Stimulated activated CD8-positive, alpha-beta memory T cell treated with anti-CD3 and anti-CD28 coated beads, Interleukin-12 subunit alpha, Interleukin-12 subunit beta, amount 100 ng/mL, for 1 hour (primary cell): ENCODE measurements around the gene RBL1.
"Not testable (repeated sequence)": the region's sequence is repeated elsewhere in the genome, so short reads cannot be mapped to it uniquely, and the experiment has no call there.

ENCODE experiments used
- DNase-seq: peaks from one replicate; pipeline ENCODE4 v3.0.0-alpha.2; 2020; ENCODE audit warnings: low read depth

RBL1 gene

DNA sequence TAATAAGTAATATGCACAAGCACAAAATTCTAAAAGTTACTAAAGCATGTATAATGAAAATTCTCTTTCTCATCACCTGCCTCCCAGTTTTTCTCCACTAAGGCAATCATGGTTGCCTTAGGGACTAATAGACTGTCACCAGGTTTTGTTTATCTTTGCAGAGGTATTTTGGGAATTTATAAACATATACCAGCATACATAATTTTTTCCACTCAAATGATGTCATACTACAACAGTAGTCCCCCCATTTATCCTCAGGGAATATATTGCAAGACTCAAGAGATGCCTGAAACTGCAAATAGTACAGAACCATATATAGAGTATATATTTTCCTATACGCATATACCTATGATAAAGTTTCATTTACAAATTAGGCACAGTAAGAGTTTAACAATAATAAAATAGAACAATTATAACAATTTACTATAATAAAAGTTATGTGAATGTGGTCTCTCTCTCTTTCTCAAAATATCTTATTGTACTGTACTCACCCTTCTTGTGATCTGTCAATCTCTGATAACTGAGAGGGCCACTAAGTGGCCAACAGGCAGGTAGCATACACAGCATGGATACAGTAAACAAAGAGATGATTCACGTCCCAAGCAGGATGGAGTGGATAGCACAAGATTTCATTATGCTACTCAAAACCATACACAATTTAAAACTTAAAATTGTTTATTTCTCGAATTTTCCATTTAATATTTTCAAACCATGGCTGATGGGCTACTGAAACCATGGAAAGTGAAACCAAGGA, 19.7 kb downstream of the RBL1 start:
- no peak for DNase-seq

- DNase-seq, result no peak
Measured at GRCh38 chr20:37072293-37073196, 23.3 kb downstream of the RBL1 start.

DNA sequence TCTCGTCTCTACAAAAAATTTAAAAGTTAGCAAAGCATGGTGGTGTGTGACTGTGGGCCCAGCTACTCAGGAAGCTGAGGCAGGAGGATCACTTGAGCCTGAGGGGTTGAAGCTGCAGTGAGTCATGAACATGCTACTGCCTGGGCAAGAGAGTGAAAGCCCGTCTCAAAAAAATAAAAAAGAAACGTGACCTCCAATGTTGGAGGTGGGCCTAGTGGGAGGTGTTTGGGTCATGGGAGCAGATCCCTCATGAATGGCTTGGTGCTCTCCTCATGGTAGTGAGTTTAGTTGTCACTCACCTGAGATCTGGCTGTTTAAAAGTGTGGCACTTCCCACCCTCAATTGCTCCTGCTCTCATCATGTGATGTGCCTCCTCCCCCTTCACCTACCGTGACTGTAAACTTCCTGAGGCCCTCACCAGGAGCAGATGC, 24.3 kb downstream of the RBL1 start:
- DNase-seq, result peak; percentile 12

- DNase-seq, result not testable (repeated sequence)
Measured at GRCh38 chr20:37069563-37069962, 26.2 kb downstream of the RBL1 start.

GRCh38 chr20:37066168-37066567, 29.6 kb downstream of the RBL1 start:
- DNase-seq, result no peak

DNA sequence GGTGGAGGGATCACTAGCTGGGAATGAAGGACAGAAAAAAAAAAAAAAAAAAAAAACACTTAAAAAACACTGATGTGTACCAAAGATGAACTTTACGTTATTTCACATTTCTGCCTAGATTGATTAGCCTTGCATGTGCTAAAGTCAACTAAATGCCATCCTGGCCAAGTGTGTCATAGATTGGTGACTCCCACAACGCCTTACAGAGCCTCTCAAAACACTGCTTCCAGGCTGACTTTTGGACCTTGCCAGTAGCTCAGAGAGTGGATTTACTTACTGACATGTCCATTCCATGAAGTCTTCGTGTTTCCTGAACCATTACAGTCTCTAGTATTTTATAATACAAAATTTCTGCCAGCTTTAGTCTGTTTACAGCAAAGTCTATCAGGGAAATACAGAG, 40.5 kb downstream of the RBL1 start:
- DNase-seq, result no peak

- no peak for DNase-seq
Measured at GRCh38 chr20:37053230-37053950, 42.4 kb downstream of the RBL1 start.

DNA sequence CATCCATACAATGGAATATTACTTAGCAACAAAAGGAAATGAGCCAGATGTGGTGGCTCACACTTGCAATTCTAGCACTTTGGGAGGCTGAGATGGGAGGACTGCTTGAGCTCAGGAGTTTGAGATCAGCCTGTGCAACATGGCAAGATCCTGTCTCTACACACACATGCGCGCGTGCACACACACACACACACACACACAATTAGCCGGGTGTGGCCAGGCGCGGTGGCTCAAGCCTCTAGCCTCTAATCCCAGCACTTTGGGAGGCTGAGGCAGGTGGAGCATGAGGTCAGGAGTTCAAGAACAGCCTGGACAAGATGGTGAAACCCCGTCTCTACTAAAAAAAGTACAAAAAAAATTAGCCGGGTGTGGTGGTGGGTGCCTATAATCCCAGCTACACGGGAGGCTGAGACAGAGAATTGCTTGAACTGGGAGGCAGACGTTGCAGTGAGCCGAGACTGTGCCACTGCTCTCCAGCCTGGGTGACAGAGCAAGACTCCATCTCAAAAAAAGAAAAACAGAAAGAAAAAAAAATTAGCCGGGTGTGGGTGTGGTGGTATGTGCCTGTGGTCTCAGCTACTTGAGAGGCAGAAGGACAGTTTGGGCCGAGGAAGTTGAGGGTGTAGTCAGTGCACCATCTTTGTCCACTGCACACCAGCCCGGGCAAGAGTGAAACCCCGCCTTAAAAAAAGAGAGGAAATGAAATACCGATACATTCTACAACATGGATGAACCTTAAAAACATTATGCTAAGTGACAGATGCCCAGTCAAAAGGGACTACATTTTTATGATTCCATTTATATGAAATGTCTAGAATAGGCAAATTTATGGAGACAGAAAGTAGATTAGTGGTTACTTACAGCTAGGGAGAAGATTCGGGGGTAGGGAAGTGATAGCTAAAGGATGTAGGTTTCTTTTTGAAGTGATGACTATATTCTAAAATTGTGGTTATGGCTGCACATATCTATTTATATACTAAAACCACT, 52.5 kb downstream of the RBL1 start:
- DNase-seq, result peak; percentile 4

GRCh38 chr20:37039366-37039765, 56.4 kb downstream of the RBL1 start:
- DNase-seq, result not testable (repeated sequence)

DNA sequence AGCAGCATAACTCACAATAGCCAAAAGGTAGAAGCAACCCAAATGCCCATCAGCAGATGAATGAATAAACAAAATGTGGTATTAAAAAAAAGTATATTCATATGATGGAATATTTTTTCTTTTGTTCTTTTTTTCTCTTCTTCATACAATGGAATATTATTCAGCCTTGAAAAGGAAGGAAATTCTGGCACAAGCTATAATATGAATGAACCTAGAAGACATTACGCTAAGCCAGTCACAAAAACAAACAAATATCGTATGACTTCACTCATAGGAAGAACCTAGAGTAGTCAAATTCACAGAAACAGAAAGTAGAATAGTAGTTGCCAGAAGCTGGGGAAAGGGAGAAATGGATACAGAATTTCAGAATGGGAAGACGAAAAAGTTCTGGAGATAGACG, 63.7 kb downstream of the RBL1 start:
- DNase-seq, result no peak

- no peak for DNase-seq
Measured at GRCh38 chr20:37020636-37021035, 75.2 kb downstream of the RBL1 start.

DNA sequence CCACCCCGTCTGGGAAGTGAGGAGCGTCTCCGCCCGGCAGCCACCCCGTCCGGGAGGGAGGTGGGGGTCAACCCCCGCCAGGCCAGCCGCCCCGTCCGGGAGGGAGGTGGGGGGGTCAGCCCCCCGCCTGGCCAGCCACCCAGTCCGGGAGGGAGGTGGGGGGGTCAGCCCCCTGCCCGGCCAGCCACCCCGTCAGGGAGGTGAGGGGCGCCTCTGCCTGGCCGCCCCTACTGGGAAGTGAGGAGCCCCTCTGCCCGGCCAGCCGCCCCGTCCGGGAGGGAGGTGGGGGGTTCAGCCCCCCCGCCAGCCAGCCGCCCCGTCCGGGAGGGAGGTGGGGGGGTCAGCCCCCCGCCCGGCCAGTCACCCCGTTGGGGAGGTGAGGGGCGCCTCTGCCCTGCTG, 83.2 kb downstream of the RBL1 start:
- DNase-seq, result not testable (repeated sequence)

DNA sequence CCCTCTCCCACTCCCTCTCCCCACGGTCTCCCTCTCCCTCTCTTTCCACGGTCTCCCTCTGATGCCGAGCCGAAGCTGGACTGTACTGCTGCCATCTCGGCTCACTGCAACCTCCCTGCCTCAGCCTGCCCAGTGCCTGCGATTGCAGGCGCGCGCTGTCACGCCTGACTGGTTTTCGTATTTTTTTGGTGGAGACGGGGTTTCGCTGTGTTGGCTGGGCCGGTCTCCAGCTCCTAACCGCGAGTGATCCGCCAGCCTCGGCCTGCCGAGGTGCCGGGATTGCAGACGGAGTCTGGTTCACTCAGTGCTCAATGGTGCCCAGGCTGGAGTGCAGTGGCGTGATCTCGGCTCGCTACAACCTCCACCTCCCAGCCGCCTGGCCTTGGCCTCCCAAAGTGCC, 83.9 kb downstream of the RBL1 start:
- DNase-seq, result not testable (repeated sequence)

GRCh38 chr20:37011147-37011546, 84.7 kb downstream of the RBL1 start:
- DNase-seq, result no peak

DNA sequence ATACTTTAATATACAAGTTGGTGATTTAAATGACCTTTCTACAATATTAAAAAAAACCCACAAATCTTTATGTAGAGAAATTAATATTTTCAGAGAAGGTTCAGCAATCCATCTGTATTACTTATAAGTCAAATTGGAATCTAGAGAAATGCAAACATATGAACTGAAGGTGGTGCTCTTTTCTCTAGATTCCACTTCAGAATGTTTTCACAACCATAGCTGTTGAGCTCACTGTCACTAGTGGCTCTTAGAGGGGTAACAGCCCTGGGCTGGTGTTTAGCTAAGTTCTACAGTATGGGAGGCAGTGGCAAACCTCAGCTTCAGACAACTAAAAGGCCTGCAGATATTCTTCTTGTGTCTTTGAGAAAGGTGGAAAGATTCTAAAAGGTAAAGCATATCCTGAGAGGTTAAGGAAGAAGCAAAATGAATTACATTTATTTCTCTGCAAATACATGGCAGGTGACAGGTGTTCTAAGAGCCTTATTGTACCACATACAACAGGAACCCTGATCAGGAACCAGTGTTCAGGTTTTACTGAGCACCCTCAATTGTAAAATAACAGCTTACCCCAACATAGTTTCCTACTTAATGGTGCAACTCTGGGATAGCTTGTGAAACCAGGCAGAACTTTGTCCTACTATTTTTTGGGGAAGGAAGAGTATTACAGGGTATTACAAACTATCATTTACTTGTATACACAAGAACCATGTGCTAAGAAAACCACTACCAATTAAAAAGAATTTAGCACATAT, 87.7 kb downstream of the RBL1 start:
- peak; percentile 5 for DNase-seq

DNA sequence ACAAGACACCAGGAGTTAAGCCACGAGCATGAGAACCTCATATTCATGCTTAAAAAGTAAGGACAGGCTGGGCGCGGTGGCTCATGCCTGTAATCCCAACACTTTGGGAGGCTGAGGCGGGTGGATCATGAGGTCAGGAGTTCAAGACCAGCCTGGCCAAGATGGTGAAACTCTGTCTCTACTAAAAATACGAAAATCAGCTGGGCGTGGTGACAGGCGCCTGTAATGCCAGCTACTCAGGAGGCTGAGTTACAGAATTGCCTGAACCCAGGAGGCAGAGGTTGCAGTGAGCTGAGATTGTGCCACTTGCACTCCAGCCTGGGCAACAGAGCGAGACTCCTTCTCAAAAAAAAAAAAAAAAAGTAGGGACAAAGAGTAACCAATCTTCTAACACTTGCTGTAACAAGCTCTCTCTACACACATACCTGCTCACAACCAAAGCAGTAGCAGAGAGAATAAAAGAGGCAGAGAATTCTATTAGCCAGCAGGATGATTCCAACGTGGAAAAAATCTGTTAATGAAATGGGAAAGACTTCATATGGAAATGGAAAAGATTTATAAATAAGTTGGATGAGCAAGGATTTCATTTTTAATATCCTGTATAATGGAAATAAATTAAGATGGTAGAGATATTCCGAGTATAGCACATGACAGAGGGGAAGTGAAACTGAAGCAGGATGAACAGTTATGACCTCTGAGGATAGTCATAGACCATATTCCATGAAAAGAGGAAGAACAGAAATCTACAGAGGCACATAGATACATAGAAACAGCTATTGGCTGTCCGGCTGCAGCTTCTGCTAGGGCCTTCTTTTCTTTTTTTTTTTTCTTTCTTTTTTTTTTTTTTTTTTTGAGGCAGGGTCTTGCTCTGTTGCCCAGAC, 90.5 kb downstream of the RBL1 start:
- DNase-seq, result not testable (repeated sequence)

DNA sequence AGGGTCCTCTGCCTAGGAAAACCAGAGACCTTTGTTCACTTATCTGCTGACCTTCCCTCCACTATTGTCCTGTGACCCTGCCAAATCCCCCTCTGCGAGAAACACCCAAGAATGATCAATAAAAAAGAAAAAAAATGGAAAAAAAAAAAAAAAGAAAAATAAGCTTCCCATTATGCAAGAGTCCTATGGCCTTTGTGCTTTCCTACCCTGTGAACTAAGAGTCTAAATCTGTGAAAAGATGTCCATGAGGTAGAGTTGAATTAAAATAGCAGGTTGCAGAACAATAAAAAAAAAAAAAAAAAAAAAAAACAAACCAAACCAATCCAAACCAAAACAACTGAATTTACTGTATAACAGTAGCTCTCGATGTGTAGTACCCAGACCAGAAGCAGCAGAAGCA, 94.2 kb downstream of the RBL1 start:
- not testable (repeated sequence) for DNase-seq

DNA sequence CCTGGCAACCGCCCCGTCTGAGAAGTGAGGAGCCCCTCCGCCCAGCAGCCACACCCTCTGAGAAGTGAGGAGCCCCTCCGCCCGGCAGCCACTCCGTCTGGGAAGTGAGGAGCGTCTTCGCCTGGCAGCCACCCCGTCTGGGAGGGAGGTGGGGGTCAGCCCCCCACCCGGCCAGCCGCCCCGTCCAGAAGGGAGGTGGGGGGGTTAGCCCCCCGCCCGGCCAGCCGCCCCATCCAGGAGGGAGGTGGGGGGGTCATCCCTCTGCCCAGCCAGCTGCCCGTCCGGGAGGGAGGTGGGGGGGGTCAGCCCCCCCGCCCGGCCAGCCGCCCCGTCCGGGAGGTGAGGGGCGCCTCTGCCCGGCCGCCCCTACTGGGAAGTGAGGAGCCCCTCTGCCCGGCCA, 95.6 kb downstream of the RBL1 start:
- DNase-seq, result not testable (repeated sequence)

- no peak for DNase-seq
Measured at GRCh38 chr20:36998652-36999051, 97.1 kb downstream of the RBL1 start.
